Gastrocnemius medialis (tissue), 4 donors: ENCODE measurements around the gene WNT11.

Source experiments
- POLR2A ChIP-seq, 2 donors: fragments of 450-650 bp; IDR thresholded peaks; one replicate each; pipeline ENCODE4 v1.6.1; 2017; ENCODE audit warnings: antibody characterized with exemption in 2 of 2, mild to moderate bottlenecking in 2 of 2, moderate library complexity in 2 of 2
- TF ChIP-seq, protein P1 (sequence below), 5 experiments: fragments of 450-650 bp in 3 of 5; fragments of 200-600 bp in 2 of 5; sonication (generic) in 2 of 5; IDR thresholded peaks in 4 of 5; conservative IDR thresholded peaks in 1 of 5; 1 replicate in 4 of 5; 2 replicates in 1 of 5; pipeline ENCODE4 v1.5.1; 2016 to 2019; ENCODE audit warnings: antibody characterized with exemption in 5 of 5, mild to moderate bottlenecking in 3 of 5, moderate library complexity in 3 of 5

DNA sequence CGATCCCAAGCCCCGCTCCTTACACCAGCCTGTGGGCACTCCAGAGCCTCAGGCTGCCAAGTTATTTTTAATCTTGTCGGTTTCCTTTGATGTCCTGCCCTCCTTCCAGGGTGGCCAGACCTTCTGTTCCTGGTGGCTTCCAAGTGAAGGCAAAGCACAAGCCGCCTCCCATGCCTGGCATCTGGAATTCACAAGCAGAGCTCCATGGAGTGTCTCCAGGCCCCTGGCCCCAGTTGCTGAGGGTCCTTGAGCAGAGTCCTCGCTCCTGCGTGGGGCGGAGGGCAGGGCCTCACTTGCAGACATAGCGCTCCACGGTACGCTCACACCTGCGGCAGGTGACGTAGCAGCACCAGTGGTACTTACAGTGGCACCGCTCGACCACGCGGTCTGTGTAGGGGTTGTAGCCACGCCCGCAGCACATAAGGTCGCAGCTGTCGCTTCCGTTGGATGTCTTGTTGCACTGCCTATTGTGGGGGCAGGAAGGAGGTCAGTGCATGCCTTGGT lies 19.5 kb downstream of the WNT11 start:
- no peak for TF ChIP-seq POLR2A (IDR thresholded peaks at IDR 0.05)
- TF ChIP-seq, protein P1, sequence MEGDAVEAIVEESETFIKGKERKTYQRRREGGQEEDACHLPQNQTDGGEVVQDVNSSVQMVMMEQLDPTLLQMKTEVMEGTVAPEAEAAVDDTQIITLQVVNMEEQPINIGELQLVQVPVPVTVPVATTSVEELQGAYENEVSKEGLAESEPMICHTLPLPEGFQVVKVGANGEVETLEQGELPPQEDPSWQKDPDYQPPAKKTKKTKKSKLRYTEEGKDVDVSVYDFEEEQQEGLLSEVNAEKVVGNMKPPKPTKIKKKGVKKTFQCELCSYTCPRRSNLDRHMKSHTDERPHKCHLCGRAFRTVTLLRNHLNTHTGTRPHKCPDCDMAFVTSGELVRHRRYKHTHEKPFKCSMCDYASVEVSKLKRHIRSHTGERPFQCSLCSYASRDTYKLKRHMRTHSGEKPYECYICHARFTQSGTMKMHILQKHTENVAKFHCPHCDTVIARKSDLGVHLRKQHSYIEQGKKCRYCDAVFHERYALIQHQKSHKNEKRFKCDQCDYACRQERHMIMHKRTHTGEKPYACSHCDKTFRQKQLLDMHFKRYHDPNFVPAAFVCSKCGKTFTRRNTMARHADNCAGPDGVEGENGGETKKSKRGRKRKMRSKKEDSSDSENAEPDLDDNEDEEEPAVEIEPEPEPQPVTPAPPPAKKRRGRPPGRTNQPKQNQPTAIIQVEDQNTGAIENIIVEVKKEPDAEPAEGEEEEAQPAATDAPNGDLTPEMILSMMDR (IDR thresholded peaks at IDR 0.05 in 4 of 5, conservative IDR thresholded peaks at IDR 0.05 in 1 of 5) = no peak
